ENCODE measurements around the gene TCF7L2. TPM values are rescaled to one million over a fixed set of nuclear protein-coding genes. Genes with fewer than 3 reads are reported as not detected.

The TCF7L2 gene
- total RNA-seq, 1 donor from 2014 or later: 49.3 TPM

DNA sequence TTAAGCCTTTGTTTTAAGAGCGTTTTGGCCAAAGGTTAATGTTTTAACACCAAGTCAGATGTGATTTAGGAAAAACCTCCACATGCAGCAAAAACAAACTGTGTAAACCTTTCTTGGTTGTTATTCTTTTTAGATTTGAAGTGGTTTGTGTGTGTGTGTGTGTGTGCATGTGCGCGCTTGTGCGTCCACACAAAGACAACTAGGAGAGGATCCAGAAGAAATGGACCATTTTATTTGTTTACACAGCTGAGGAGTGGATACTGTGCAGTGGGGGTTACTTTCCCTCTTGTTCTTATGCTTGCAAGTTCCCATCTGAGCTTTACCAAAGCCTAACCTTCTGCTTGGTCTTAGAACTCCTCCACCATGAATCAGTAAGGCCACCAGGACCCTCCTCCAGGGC lies 20.0 kb downstream of the TCF7L2 start:
- H3K36me3 Mint-ChIP-seq (ENCODE audit: low read depth, unreplicated experiment): peaks cover 17% of the 10 kb centered on the region
- no peaks in the 10 kb centered on the region for H3K9me3 Mint-ChIP-seq (ENCODE audit: unreplicated experiment)
- DNase-seq (ENCODE audit: low spot score): no peak
- no peak overlapping the region for H3K4me3 Mint-ChIP-seq (ENCODE audit: unreplicated experiment)
- no peak overlapping the region for H3K27ac Mint-ChIP-seq (ENCODE audit: unreplicated experiment)
- TF ChIP-seq, protein P1, sequence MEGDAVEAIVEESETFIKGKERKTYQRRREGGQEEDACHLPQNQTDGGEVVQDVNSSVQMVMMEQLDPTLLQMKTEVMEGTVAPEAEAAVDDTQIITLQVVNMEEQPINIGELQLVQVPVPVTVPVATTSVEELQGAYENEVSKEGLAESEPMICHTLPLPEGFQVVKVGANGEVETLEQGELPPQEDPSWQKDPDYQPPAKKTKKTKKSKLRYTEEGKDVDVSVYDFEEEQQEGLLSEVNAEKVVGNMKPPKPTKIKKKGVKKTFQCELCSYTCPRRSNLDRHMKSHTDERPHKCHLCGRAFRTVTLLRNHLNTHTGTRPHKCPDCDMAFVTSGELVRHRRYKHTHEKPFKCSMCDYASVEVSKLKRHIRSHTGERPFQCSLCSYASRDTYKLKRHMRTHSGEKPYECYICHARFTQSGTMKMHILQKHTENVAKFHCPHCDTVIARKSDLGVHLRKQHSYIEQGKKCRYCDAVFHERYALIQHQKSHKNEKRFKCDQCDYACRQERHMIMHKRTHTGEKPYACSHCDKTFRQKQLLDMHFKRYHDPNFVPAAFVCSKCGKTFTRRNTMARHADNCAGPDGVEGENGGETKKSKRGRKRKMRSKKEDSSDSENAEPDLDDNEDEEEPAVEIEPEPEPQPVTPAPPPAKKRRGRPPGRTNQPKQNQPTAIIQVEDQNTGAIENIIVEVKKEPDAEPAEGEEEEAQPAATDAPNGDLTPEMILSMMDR (IDR thresholded peaks at IDR 0.05; ENCODE audit: unreplicated experiment): no peak
- H3K27me3 Mint-ChIP-seq (ENCODE audit: unreplicated experiment): no peaks in the 10 kb centered on the region
- peaks cover 15% of the 10 kb centered on the region for H3K4me1 Mint-ChIP-seq (ENCODE audit: unreplicated experiment)

DNA sequence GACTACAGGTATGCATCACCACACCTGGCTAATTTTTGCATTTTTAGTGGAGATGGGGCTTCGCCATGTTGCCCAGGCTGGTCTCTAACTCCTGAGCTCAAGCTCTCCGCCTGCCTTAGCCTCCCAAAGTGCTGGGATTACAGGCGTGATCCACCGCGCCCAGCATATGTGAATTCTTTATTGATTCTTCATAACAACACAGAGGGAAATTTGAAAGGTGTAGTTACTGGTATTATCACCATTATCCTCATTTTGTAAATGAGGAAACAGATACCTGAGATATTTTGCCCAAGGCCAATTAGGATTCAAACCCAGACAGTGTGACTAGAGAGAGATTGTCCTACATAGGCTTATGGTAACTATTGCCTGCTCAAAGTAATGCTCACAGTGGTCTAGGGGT lies 22.6 kb downstream of the TCF7L2 start:
- no peak for DNase-seq (ENCODE audit: low spot score)
- Mint-ChIP-seq H3K4me1 (ENCODE audit: unreplicated experiment) (peaks cover 5% of the 10 kb centered on the region), H3K4me3 (ENCODE audit: unreplicated experiment) (no peak overlapping the region), H3K9me3 (ENCODE audit: unreplicated experiment) (no peaks in the 10 kb centered on the region), H3K27ac (ENCODE audit: unreplicated experiment) (no peak overlapping the region), H3K36me3 (ENCODE audit: low read depth, unreplicated experiment) (peaks cover 13% of the 10 kb centered on the region), H3K27me3 (ENCODE audit: unreplicated experiment) (no peaks in the 10 kb centered on the region)
- TF ChIP-seq, protein P1 (IDR thresholded peaks at IDR 0.05; ENCODE audit: unreplicated experiment): no peak

DNA sequence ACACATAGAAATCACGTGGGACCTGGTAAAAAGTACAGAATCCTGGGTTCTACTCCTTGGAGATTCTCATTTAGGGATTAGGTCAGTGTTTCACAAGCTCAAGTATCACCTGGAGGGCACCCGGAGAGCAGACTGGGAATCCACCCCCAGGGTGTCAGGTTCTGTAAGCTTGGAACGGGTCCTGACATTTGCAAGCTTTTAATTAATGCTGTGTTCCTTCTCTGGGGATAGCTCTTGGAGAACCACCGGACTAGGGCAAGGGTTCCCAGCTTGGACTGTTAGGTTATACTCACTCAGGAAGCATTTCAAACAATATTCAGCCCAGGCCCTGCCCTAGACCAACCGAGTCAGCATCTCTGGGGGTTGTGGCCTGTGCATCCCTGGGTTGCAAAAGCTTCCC lies 23.0 kb downstream of the TCF7L2 start:
- DNase-seq (ENCODE audit: low spot score): no peak
- Mint-ChIP-seq H3K36me3 (ENCODE audit: low read depth, unreplicated experiment) (peaks cover 13% of the 10 kb centered on the region), H3K4me3 (ENCODE audit: unreplicated experiment) (no peak overlapping the region), H3K9me3 (ENCODE audit: unreplicated experiment) (no peaks in the 10 kb centered on the region), H3K27me3 (ENCODE audit: unreplicated experiment) (no peaks in the 10 kb centered on the region), H3K27ac (ENCODE audit: unreplicated experiment) (no peak overlapping the region), H3K4me1 (ENCODE audit: unreplicated experiment) (peaks cover 6% of the 10 kb centered on the region)
- TF ChIP-seq, protein P1 (IDR thresholded peaks at IDR 0.05; ENCODE audit: unreplicated experiment): no peak

DNA sequence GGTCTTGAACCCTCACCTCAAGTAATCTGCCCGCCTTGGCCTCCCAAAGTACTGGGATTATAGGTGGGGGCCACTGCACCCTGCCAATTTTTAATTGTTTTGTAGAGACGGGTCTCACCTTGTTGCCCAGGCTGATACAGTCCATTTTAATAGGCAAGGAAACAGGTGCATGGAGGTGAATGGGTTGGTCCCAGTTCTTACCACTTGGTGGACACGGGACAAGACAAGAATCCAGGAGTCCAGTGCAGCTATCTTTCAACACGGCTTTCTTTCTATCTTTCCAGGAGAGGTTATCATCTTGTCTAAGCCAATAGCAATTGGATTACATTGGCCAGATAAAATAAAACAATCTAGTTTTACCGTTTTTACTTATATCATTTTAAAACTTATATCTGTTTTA lies 23.8 kb downstream of the TCF7L2 start:
- Mint-ChIP-seq H3K4me1 (ENCODE audit: unreplicated experiment) (peaks cover 6% of the 10 kb centered on the region), H3K4me3 (ENCODE audit: unreplicated experiment) (no peak overlapping the region), H3K27me3 (ENCODE audit: unreplicated experiment) (no peaks in the 10 kb centered on the region), H3K9me3 (ENCODE audit: unreplicated experiment) (no peaks in the 10 kb centered on the region), H3K27ac (ENCODE audit: unreplicated experiment) (no peak overlapping the region), H3K36me3 (ENCODE audit: low read depth, unreplicated experiment) (peaks cover 13% of the 10 kb centered on the region)
- TF ChIP-seq, protein P1 (IDR thresholded peaks at IDR 0.05; ENCODE audit: unreplicated experiment): no peak
- no peak for DNase-seq (ENCODE audit: low spot score)

DNA sequence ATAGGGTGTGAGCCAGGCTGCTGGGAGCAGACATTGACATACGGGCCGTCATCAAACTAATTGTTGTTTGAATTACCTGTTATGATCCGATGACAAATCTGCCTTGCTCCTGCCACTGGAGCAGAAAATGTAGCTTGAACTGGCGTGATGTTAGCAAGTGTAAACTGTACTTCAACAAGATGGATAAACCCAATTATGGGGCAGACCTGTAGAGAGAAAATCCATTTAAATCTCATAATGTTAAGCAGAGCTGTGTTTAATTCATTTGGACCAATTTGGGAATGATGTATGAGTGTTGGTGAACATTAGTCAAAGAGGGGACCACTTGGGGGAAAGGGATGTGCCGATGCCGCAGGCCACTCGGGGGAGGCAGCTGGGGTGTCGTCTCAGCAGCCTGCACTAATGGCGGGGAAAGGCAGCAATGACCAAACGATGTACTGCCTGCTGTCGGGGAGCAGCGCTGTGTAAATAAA lies 27.4 kb downstream of the TCF7L2 start:
- Mint-ChIP-seq H3K4me1 (ENCODE audit: unreplicated experiment) (peaks cover 5% of the 10 kb centered on the region), H3K27ac (ENCODE audit: unreplicated experiment) (peak overlapping the region; percentile 25)

More for the DNA sequence above, 27.4 kb downstream of the TCF7L2 start:
- Mint-ChIP-seq H3K27me3 (ENCODE audit: unreplicated experiment) (peaks cover 1% of the 10 kb centered on the region), H3K4me3 (ENCODE audit: unreplicated experiment) (peak overlapping the region; percentile 21), H3K9me3 (ENCODE audit: unreplicated experiment) (no peaks in the 10 kb centered on the region), H3K36me3 (ENCODE audit: low read depth, unreplicated experiment) (peaks cover 3% of the 10 kb centered on the region)
- no peak for DNase-seq (ENCODE audit: low spot score)
- TF ChIP-seq, protein P1 (IDR thresholded peaks at IDR 0.05; ENCODE audit: unreplicated experiment): no peak
